Transverse colon (tissue), 4 donors: ENCODE results near the gene MESP1.

Experiments
- CTCF ChIP-seq, 5 experiments: fragments of 200-600 bp in 3 of 5; fragments of 450-650 bp in 2 of 5; sonication (generic) in 3 of 5; IDR thresholded peaks; 1 replicate in 2 of 5; 2 replicates in 3 of 5; pipeline ENCODE4 v1.5.1; 2016 to 2017; ENCODE audit warnings: antibody characterized with exemption in 5 of 5, inconsistent platforms in 3 of 5, mild to moderate bottlenecking in 2 of 5, moderate library complexity in 1 of 5
- EP300 ChIP-seq: sonication (generic); formaldehyde crosslinking; IDR thresholded peaks from one replicate; pipeline ENCODE4 v1.6.1; 2017; ENCODE audit warnings: antibody characterized with exemption, low read depth
- POLR2A ChIP-seq: fragments of 450-650 bp; IDR thresholded peaks from one replicate; pipeline ENCODE4 v1.6.1; 2016; ENCODE audit warnings: antibody characterized with exemption, mild to moderate bottlenecking, moderate library complexity
- POLR2AphosphoS5 ChIP-seq, 3 donors: sonication (generic); formaldehyde crosslinking; IDR thresholded peaks; one replicate each; pipeline ENCODE4 v1.6.1; 2016; ENCODE audit warnings: antibody characterized with exemption in 3 of 3

- TF ChIP-seq CTCF (IDR thresholded peaks at IDR 0.05) = no peak
- no peak for TF ChIP-seq POLR2A
- TF ChIP-seq POLR2AphosphoS5 (IDR thresholded peaks at IDR 0.05) = no peak
- no peak for TF ChIP-seq EP300
Observed at GRCh38 chr15:89770041-89770440, 19.0 kb upstream of the MESP1 start.
